ENCODE data around the gene GZF1.
"Not testable (repeated sequence)": the region's sequence is repeated elsewhere in the genome, so short reads cannot be mapped to it uniquely, and the experiment has no call there.

GZF1 gene

DNA sequence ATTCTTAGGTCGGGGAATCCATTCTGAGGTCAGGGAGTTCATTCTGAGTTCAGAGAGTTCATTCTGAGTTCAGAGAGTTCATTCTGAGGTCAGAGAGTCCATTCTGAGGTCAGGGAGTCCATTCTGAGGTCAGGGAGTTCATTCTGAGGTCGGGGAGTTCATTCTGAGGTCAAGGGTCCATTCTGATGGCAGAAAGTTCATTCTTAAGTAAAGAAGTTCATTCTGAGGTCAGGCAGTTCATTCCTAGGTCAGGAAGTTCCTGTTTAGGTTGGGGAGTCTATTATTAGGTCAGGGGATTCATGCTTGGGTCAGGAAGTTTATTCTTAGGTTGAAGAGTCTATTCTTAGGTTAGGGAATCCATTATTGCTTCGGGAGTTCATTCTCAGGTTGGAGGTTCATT lies 27.9 kb upstream of the GZF1 start:
- no peaks in the 10 kb centered on the region for H3K9me3 ChIP-seq (ENCODE audit: low read length)

GRCh38 chr20:23335521-23335920 lies 26.5 kb upstream of the GZF1 start:
- no peaks in the 10 kb centered on the region for H3K27me3 ChIP-seq (ENCODE audit: insufficient read depth, low read length)
- no peaks in the 10 kb centered on the region for H3K9me3 ChIP-seq (ENCODE audit: low read length)
- H3K36me3 ChIP-seq (ENCODE audit: insufficient read depth, low read length) = no peaks in the 10 kb centered on the region
- no peak overlapping the region for H2AFZ ChIP-seq (ENCODE audit: low read depth, low read length)
- H3K4me1 ChIP-seq (ENCODE audit: insufficient read depth, low read length) = no peaks in the 10 kb centered on the region
- no peak overlapping the region for H3K4me3 ChIP-seq (ENCODE audit: low read length)

More for the DNA sequence above, 27.9 kb upstream of the GZF1 start:
- Histone ChIP-seq H3K4me3 (ENCODE audit: low read length) (no peak overlapping the region), H3K27me3 (ENCODE audit: insufficient read depth, low read length) (no peaks in the 10 kb centered on the region), H3K36me3 (ENCODE audit: insufficient read depth, low read length) (no peaks in the 10 kb centered on the region), H2AFZ (ENCODE audit: low read depth, low read length) (no peak overlapping the region), H3K4me1 (ENCODE audit: insufficient read depth, low read length) (no peaks in the 10 kb centered on the region)

- Histone ChIP-seq H3K27me3 (ENCODE audit: insufficient read depth, low read length) (no peaks in the 10 kb centered on the region), H3K4me1 (ENCODE audit: insufficient read depth, low read length) (no peaks in the 10 kb centered on the region), H3K36me3 (ENCODE audit: insufficient read depth, low read length) (no peaks in the 10 kb centered on the region), H2AFZ (ENCODE audit: low read depth, low read length) (no peak overlapping the region), H3K4me3 (ENCODE audit: low read length) (no peak overlapping the region), H3K9me3 (ENCODE audit: low read length) (no peaks in the 10 kb centered on the region)
Observed at GRCh38 chr20:23336476-23336875, 25.5 kb upstream of the GZF1 start.

DNA sequence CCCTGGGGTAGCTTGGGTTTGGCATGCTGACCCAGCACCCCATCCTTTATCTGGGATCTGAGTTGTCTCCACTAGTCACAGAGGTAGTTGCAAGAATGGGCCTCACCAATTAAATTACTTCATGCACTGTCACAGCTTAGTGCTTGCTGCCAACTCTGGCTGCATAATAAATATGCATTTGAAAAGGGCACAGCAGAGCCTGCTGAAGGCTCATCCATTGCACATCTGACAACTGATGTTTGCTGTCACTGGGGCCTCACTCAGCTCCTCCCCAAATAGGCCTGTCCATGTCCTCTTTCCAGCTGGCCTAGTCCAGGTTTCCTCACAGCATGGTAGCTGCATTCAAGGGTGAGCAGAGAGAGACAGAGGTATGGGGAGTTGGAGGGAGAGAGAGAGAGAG lies 24.7 kb upstream of the GZF1 start:
- Histone ChIP-seq H3K9me3 (ENCODE audit: low read length) (no peaks in the 10 kb centered on the region), H3K4me1 (ENCODE audit: insufficient read depth, low read length) (no peaks in the 10 kb centered on the region), H3K4me3 (ENCODE audit: low read length) (no peak overlapping the region), H2AFZ (ENCODE audit: low read depth, low read length) (no peak overlapping the region), H3K27me3 (ENCODE audit: insufficient read depth, low read length) (peaks cover 4% of the 10 kb centered on the region), H3K36me3 (ENCODE audit: insufficient read depth, low read length) (no peaks in the 10 kb centered on the region)

GRCh38 chr20:23339986-23340385 lies 22.0 kb upstream of the GZF1 start:
- H3K36me3 ChIP-seq (ENCODE audit: insufficient read depth, low read length) = no peaks in the 10 kb centered on the region

GRCh38 chr20:23340524-23340923 lies 21.5 kb upstream of the GZF1 start:
- no peaks in the 10 kb centered on the region for H3K36me3 ChIP-seq (ENCODE audit: insufficient read depth, low read length)
- H3K4me1 ChIP-seq (ENCODE audit: insufficient read depth, low read length) = no peaks in the 10 kb centered on the region
- peaks cover 4% of the 10 kb centered on the region for H3K27me3 ChIP-seq (ENCODE audit: insufficient read depth, low read length)
- no peaks in the 10 kb centered on the region for H3K9me3 ChIP-seq (ENCODE audit: low read length)
- no peak overlapping the region for H3K4me3 ChIP-seq (ENCODE audit: low read length)
- no peak overlapping the region for H2AFZ ChIP-seq (ENCODE audit: low read depth, low read length)

More at GRCh38 chr20:23339986-23340385, 22.0 kb upstream of the GZF1 start:
- no peak overlapping the region for H3K4me3 ChIP-seq (ENCODE audit: low read length)
- peaks cover 4% of the 10 kb centered on the region for H3K27me3 ChIP-seq (ENCODE audit: insufficient read depth, low read length)
- H2AFZ ChIP-seq (ENCODE audit: low read depth, low read length) = no peak overlapping the region
- H3K4me1 ChIP-seq (ENCODE audit: insufficient read depth, low read length) = no peaks in the 10 kb centered on the region
- no peaks in the 10 kb centered on the region for H3K9me3 ChIP-seq (ENCODE audit: low read length)

- Histone ChIP-seq H3K9me3 (ENCODE audit: low read length) (no peaks in the 10 kb centered on the region), H3K4me3 (ENCODE audit: low read length) (no peak overlapping the region), H2AFZ (ENCODE audit: low read depth, low read length) (no peak overlapping the region), H3K36me3 (ENCODE audit: insufficient read depth, low read length) (no peaks in the 10 kb centered on the region), H3K27me3 (ENCODE audit: insufficient read depth, low read length) (peaks cover 4% of the 10 kb centered on the region), H3K4me1 (ENCODE audit: insufficient read depth, low read length) (no peaks in the 10 kb centered on the region)
Observed at GRCh38 chr20:23341073-23341472, 20.9 kb upstream of the GZF1 start.

DNA sequence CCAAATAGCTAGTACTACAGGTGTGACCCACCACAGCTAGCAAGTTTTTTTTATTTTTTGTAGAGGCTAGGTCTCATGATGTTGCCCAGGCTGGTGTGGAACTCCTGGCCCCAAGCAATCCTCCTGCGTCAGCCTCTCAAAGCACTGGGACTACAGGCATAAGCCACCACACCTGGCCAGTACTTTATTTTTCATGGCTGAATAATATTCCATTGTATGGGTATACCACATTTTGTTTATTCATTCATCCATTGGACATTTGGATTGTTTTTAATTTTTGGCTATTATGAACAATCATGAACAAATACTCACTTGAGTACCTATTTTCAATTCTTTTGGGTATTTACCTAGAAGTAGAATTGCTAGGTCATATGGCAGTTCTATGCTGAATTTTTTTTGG lies 18.4 kb upstream of the GZF1 start:
- Histone ChIP-seq H2AFZ (ENCODE audit: low read depth, low read length) (no peak overlapping the region), H3K27me3 (ENCODE audit: insufficient read depth, low read length) (peaks cover 4% of the 10 kb centered on the region), H3K4me1 (ENCODE audit: insufficient read depth, low read length) (no peaks in the 10 kb centered on the region), H3K4me3 (ENCODE audit: low read length) (no peak overlapping the region), H3K9me3 (ENCODE audit: low read length) (no peaks in the 10 kb centered on the region), H3K36me3 (ENCODE audit: insufficient read depth, low read length) (no peaks in the 10 kb centered on the region)

- H3K9me3 ChIP-seq (ENCODE audit: low read length) = no peaks in the 10 kb centered on the region
- H2AFZ ChIP-seq (ENCODE audit: low read depth, low read length) = no peak overlapping the region
- H3K27me3 ChIP-seq (ENCODE audit: insufficient read depth, low read length) = peaks cover 4% of the 10 kb centered on the region
- no peaks in the 10 kb centered on the region for H3K36me3 ChIP-seq (ENCODE audit: insufficient read depth, low read length)
- H3K4me1 ChIP-seq (ENCODE audit: insufficient read depth, low read length) = peaks cover 2% of the 10 kb centered on the region
- H3K4me3 ChIP-seq (ENCODE audit: low read length) = no peak overlapping the region
Observed at GRCh38 chr20:23344336-23344735, 17.6 kb upstream of the GZF1 start.

DNA sequence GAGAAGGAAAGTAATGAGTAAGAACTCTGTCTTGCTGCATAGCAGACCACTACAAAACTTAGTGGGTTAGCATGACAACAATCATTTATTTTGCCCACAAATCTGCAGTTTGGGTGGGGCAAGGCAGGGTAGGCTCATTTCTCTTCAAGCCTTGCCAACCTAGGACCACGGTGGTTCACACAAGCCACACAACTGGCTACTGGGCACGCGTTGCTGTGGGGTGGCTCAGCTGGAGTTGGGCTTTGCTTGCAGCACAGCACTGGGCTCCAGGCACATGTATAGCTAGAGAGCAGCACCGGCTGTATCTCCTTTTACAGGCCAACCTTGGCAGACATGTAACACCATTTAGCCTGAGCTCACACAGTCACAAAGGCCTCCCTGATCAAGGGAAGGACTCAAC lies 16.0 kb upstream of the GZF1 start:
- H2AFZ ChIP-seq (ENCODE audit: low read depth, low read length) = no peak overlapping the region

DNA sequence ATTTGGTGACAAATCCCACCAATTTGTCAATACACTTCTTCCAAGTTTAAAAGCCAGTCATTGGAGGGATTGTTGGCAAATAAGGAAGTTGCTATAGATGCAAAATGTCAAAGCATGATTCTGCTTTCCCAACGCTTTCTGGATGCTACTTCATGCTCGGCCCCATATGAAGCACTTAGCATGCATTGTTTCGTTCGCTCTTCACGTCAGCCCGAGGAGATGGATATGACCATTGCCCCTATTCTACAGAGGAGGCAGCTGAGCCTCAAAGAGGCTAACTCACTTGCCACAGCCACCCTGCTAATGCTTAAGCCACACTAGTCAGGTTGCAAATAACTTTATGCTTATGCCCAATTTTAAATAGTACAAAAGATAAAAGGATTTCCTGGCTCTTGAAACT lies 14.2 kb upstream of the GZF1 start:
- no peaks in the 10 kb centered on the region for H3K36me3 ChIP-seq (ENCODE audit: insufficient read depth, low read length)
- H3K9me3 ChIP-seq (ENCODE audit: low read length) = no peaks in the 10 kb centered on the region
- no peaks in the 10 kb centered on the region for H3K27me3 ChIP-seq (ENCODE audit: insufficient read depth, low read length)
- peaks cover 16% of the 10 kb centered on the region for H3K4me1 ChIP-seq (ENCODE audit: insufficient read depth, low read length)
- no peak overlapping the region for H2AFZ ChIP-seq (ENCODE audit: low read depth, low read length)
- H3K4me3 ChIP-seq (ENCODE audit: low read length) = no peak overlapping the region

More for the DNA sequence above, 16.0 kb upstream of the GZF1 start:
- no peaks in the 10 kb centered on the region for H3K36me3 ChIP-seq (ENCODE audit: insufficient read depth, low read length)
- peaks cover 4% of the 10 kb centered on the region for H3K27me3 ChIP-seq (ENCODE audit: insufficient read depth, low read length)
- no peak overlapping the region for H3K4me3 ChIP-seq (ENCODE audit: low read length)
- H3K9me3 ChIP-seq (ENCODE audit: low read length) = no peaks in the 10 kb centered on the region
- H3K4me1 ChIP-seq (ENCODE audit: insufficient read depth, low read length) = peaks cover 6% of the 10 kb centered on the region

DNA sequence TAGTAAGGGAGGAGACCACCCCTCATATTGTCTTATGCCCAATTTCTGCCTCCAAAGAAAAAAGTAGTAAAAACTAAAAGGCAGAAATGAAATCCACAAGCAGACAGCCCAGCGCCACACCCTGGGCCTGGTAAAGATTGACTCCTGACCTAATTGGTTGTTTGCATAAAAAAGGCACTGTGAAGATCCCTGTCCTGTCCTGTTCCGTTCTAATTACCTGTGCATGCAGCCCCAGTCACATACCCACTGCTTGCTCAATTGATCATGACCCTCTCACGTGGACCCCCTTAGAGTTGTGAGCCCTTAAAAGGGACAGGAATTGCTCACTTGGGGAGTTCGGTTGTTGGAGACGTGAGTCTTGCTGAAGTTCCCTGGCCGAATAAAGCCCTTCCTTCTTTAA lies 13.5 kb upstream of the GZF1 start:
- not testable (repeated sequence) for H3K27me3 ChIP-seq (ENCODE audit: insufficient read depth, low read length); H3K9me3 ChIP-seq (ENCODE audit: low read length)
- H3K4me1 ChIP-seq (ENCODE audit: insufficient read depth, low read length) = peaks cover 16% of the 10 kb centered on the region

GRCh38 chr20:23349338-23350195 lies 12.4 kb upstream of the GZF1 start:
- Histone ChIP-seq H2AFZ (ENCODE audit: low read depth, low read length) (peak overlapping the region; percentile 54), H3K4me3 (ENCODE audit: low read length) (peak overlapping the region; percentile 85), H3K36me3 (ENCODE audit: insufficient read depth, low read length) (peaks cover 9% of the 10 kb centered on the region), H3K27me3 (ENCODE audit: insufficient read depth, low read length) (no peaks in the 10 kb centered on the region), H3K9me3 (ENCODE audit: low read length) (no peaks in the 10 kb centered on the region), H3K4me1 (ENCODE audit: insufficient read depth, low read length) (peaks cover 16% of the 10 kb centered on the region)

More for the DNA sequence above, 13.5 kb upstream of the GZF1 start:
- H3K36me3 ChIP-seq (ENCODE audit: insufficient read depth, low read length); H3K4me3 ChIP-seq (ENCODE audit: low read length); H2AFZ ChIP-seq (ENCODE audit: low read depth, low read length): not testable (repeated sequence)

Measured in neuron (in vitro differentiated cells).